Skeletal muscle satellite cell (primary cell): Measurements from ENCODE around the gene TGFB1. TPM values are rescaled to one million over a fixed set of nuclear protein-coding genes. Genes with fewer than 3 reads are reported as not detected.

ENCODE experiments used
- H3K27me3 ChIP-seq: 2 replicates; pipeline ENCODE4 v1.7.0; 2013; ENCODE audit warnings: low read length; ENCODE audit not compliant: control insufficient read depth, insufficient read depth
- H3K36me3 ChIP-seq: 2 replicates; pipeline ENCODE4 v1.7.0; 2013; ENCODE audit warnings: mild to moderate bottlenecking, control low read depth, low read length; ENCODE audit not compliant: insufficient read depth
- H3K4me1 ChIP-seq: 2 replicates; pipeline ENCODE4 v1.7.0; 2013; ENCODE audit warnings: low read length; ENCODE audit not compliant: control insufficient read depth, insufficient read depth
- H3K4me2 ChIP-seq: 2 replicates; pipeline ENCODE4 v1.7.0; 2013; ENCODE audit warnings: mild to moderate bottlenecking, low read length
- H3K4me3 ChIP-seq: 2 replicates; pipeline ENCODE4 v1.7.0; 2013; ENCODE audit warnings: low read length
- H3K9ac ChIP-seq: 2 replicates; pipeline ENCODE4 v1.7.0; 2013; ENCODE audit warnings: mild to moderate bottlenecking, low read depth, low read length, moderate library complexity
- H3K9me3 ChIP-seq: replicated peaks from 2 replicates; pipeline ENCODE4 v1.7.0; 2013; ENCODE audit warnings: mild to moderate bottlenecking, control low read depth, low read length
- total RNA-seq: library from RNA; depleted of rRNA; stranded (reverse); fragments of >200 nt; gene quantifications from 2 replicates; pipeline ENCODE4 v1.2.3, GENCODE V29; 2012; rRNA removed

Gene TGFB1
- total RNA-seq, result 14.4 and 18.8 TPM in 2 replicates

- H3K36me3 ChIP-seq, result peaks cover 9% of the 10 kb centered on the region
- H3K27me3 ChIP-seq, result no peaks in the 10 kb centered on the region
- H3K9me3 ChIP-seq, result no peaks in the 10 kb centered on the region
- H3K4me1 ChIP-seq, result peaks cover 10% of the 10 kb centered on the region
- H3K9ac ChIP-seq, result peak within 1 kb of the TSS; percentile 86
- peak within 1 kb of the TSS; percentile 94 for H3K4me3 ChIP-seq
- peak within 1 kb of the TSS; percentile 88 for H3K4me2 ChIP-seq
Observed at GRCh38 chr19:41353466-41354342, at the start of gene TGFB1. TSS of gene TGFB1 (minus strand) at chr19:41353922. CDS start at chr19:41353044, 878 bp downstream.

GRCh38 chr19:41402010-41402409, 48.3 kb upstream of the TGFB1 start:
- Histone ChIP-seq H3K27me3 (no peaks in the 10 kb centered on the region), H3K4me2 (no peak overlapping the region), H3K9me3 (no peaks in the 10 kb centered on the region), H3K4me1 (peaks cover 8% of the 10 kb centered on the region), H3K9ac (no peak overlapping the region), H3K36me3 (peaks cover 2% of the 10 kb centered on the region), H3K4me3 (no peak overlapping the region)

GRCh38 chr19:41401483-41401882, 47.8 kb upstream of the TGFB1 start:
- Histone ChIP-seq H3K27me3 (no peaks in the 10 kb centered on the region), H3K36me3 (peaks cover 2% of the 10 kb centered on the region), H3K9ac (no peak overlapping the region), H3K9me3 (no peaks in the 10 kb centered on the region), H3K4me2 (no peak overlapping the region), H3K4me3 (no peak overlapping the region), H3K4me1 (peaks cover 8% of the 10 kb centered on the region)

GRCh38 chr19:41399525-41399924, 45.8 kb upstream of the TGFB1 start:
- Histone ChIP-seq H3K9ac (no peak overlapping the region), H3K9me3 (no peaks in the 10 kb centered on the region), H3K36me3 (peaks cover 2% of the 10 kb centered on the region), H3K27me3 (no peaks in the 10 kb centered on the region), H3K4me3 (no peak overlapping the region), H3K4me2 (no peak overlapping the region), H3K4me1 (peaks cover 8% of the 10 kb centered on the region)

- Histone ChIP-seq H3K4me2 (peak overlapping the region; percentile 99), H3K9me3 (no peaks in the 10 kb centered on the region), H3K4me1 (peaks cover 8% of the 10 kb centered on the region), H3K36me3 (peaks cover 2% of the 10 kb centered on the region), H3K27me3 (no peaks in the 10 kb centered on the region), H3K4me3 (peak overlapping the region; percentile 91), H3K9ac (peak overlapping the region; percentile 97)
Observed at GRCh38 chr19:41399091-41399490, 45.4 kb upstream of the TGFB1 start.

GRCh38 chr19:41398598-41398997, 44.9 kb upstream of the TGFB1 start:
- peak overlapping the region; percentile 91 for H3K4me3 ChIP-seq
- H3K36me3 ChIP-seq, result peaks cover 2% of the 10 kb centered on the region
- no peaks in the 10 kb centered on the region for H3K9me3 ChIP-seq
- no peaks in the 10 kb centered on the region for H3K27me3 ChIP-seq
- peaks cover 8% of the 10 kb centered on the region for H3K4me1 ChIP-seq
- peak overlapping the region; percentile 99 for H3K4me2 ChIP-seq
- H3K9ac ChIP-seq, result peak overlapping the region; percentile 97

- Histone ChIP-seq H3K27me3 (no peaks in the 10 kb centered on the region), H3K4me3 (peak overlapping the region; percentile 91), H3K36me3 (no peaks in the 10 kb centered on the region), H3K4me2 (peak overlapping the region; percentile 99), H3K9me3 (no peaks in the 10 kb centered on the region), H3K4me1 (peaks cover 8% of the 10 kb centered on the region), H3K9ac (peak overlapping the region; percentile 97)
Observed at GRCh38 chr19:41398050-41398418, 44.3 kb upstream of the TGFB1 start.

- peak within 1 kb of the TSS; percentile 99 for H3K4me2 ChIP-seq
- peak within 1 kb of the TSS; percentile 91 for H3K4me3 ChIP-seq
- peaks cover 8% of the 10 kb centered on the region for H3K4me1 ChIP-seq
- H3K9ac ChIP-seq, result peak within 1 kb of the TSS; percentile 97
- no peaks in the 10 kb centered on the region for H3K9me3 ChIP-seq
- no peaks in the 10 kb centered on the region for H3K36me3 ChIP-seq
- no peaks in the 10 kb centered on the region for H3K27me3 ChIP-seq
Observed at GRCh38 chr19:41397086-41398049, 43.6 kb upstream of the TGFB1 start, which contains the start of the genes BCKDHA and EXOSC5. TSS of gene BCKDHA (plus strand) at chr19:41397818. CDS start at chr19:41397828, 10 bp downstream. TSS of gene EXOSC5 (minus strand) at chr19:41397359. CDS start at chr19:41397328, 31 bp downstream.

GRCh38 chr19:41395355-41395754, 41.6 kb upstream of the TGFB1 start:
- Histone ChIP-seq H3K9ac (no peak overlapping the region), H3K4me3 (no peak overlapping the region), H3K4me2 (no peak overlapping the region), H3K9me3 (no peaks in the 10 kb centered on the region), H3K4me1 (peaks cover 8% of the 10 kb centered on the region), H3K27me3 (no peaks in the 10 kb centered on the region), H3K36me3 (peaks cover 11% of the 10 kb centered on the region)

GRCh38 chr19:41392775-41393174, 39.1 kb upstream of the TGFB1 start:
- H3K36me3 ChIP-seq, result peaks cover 14% of the 10 kb centered on the region
- H3K4me1 ChIP-seq, result no peaks in the 10 kb centered on the region
- no peak overlapping the region for H3K9ac ChIP-seq
- H3K9me3 ChIP-seq, result no peaks in the 10 kb centered on the region
- no peak overlapping the region for H3K4me2 ChIP-seq
- no peak overlapping the region for H3K4me3 ChIP-seq
- no peaks in the 10 kb centered on the region for H3K27me3 ChIP-seq

GRCh38 chr19:41391618-41392017, 37.9 kb upstream of the TGFB1 start:
- Histone ChIP-seq H3K36me3 (peaks cover 14% of the 10 kb centered on the region), H3K4me2 (no peak overlapping the region), H3K9me3 (no peaks in the 10 kb centered on the region), H3K9ac (no peak overlapping the region), H3K27me3 (no peaks in the 10 kb centered on the region), H3K4me1 (no peaks in the 10 kb centered on the region), H3K4me3 (no peak overlapping the region)
